Measurements from ENCODE around the gene MST1. TPM values are rescaled to one million over a fixed set of nuclear protein-coding genes. Genes with fewer than 3 reads are reported as not detected.

MST1 gene
- total RNA-seq, 1 donor from 2014 or later, result 2.7 TPM

DNA sequence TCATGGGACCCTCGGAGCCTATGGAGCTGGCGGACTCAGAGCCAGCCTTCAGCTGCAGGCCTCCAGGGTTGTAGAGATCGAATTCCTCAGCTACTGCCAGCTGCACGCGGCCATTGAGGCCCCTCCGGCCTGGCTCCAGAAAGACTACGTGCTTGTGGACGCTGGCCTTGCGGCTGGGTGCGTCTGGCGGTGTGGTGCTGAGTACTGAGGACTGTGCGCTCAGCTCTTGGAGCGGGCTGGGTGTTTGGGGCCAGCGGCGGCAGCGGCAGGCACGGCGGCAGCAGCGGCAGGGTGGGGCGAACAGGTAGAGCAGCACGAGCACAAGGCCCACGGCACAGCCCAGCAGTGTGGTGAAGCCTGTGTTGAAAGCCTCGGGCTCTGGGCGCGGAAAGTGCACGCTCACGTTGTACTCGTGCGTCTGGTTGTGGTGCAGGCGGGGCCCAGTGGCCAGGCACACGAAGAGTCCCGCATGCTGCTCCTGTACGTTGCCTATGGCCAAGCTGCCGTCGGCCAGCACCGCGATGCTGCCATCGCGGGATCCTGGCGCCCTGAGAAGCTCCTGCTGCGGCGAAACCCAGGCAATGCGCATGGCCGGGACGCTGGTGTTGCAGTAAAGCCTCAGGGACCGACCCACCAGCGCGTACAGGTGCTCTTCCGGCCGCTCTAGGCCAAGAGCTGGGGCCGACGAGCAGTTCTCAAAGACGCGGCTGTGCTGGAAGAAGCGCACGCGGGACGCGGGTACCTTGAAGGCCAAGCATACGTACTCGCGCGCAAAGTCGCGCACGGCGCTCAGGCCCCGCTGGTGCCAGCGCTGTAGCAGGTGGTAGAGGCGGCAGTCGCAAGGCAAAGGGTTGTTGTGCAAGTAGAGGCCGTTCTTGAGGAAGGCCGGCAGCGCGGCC lies 28.9 kb upstream of the MST1 start:
- DNase-seq (ENCODE audit: low spot score), result peak; percentile 12
- H3K27me3 ChIP-seq, result peaks cover 8% of the 10 kb centered on the region
- H3K36me3 Mint-ChIP-seq, result peaks cover 8% of the 10 kb centered on the region
- H3K36me3 ChIP-seq, result no peaks in the 10 kb centered on the region
- peaks cover 24% of the 10 kb centered on the region for H3F3A ChIP-seq (ENCODE audit: low read depth)
- peak overlapping the region; percentile 63 for H3K4me3 ChIP-seq
- H3K27me3 Mint-ChIP-seq (ENCODE audit: insufficient read depth, low read depth), result peaks cover 4% of the 10 kb centered on the region
- TF ChIP-seq EZH2phosphoT487 (IDR thresholded peaks at IDR 0.05), result no peak
- TF ChIP-seq, protein P1, sequence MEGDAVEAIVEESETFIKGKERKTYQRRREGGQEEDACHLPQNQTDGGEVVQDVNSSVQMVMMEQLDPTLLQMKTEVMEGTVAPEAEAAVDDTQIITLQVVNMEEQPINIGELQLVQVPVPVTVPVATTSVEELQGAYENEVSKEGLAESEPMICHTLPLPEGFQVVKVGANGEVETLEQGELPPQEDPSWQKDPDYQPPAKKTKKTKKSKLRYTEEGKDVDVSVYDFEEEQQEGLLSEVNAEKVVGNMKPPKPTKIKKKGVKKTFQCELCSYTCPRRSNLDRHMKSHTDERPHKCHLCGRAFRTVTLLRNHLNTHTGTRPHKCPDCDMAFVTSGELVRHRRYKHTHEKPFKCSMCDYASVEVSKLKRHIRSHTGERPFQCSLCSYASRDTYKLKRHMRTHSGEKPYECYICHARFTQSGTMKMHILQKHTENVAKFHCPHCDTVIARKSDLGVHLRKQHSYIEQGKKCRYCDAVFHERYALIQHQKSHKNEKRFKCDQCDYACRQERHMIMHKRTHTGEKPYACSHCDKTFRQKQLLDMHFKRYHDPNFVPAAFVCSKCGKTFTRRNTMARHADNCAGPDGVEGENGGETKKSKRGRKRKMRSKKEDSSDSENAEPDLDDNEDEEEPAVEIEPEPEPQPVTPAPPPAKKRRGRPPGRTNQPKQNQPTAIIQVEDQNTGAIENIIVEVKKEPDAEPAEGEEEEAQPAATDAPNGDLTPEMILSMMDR (IDR thresholded peaks at IDR 0.05), result no peak
- peaks cover 9% of the 10 kb centered on the region for H3K79me2 ChIP-seq (ENCODE audit: low read depth)
- H4K20me1 ChIP-seq (ENCODE audit: low read depth), result no peaks in the 10 kb centered on the region
- H3K4me3 Mint-ChIP-seq, result peak overlapping the region; percentile 84
- no peaks in the 10 kb centered on the region for H3K9me3 Mint-ChIP-seq
- no peaks in the 10 kb centered on the region for H3K9me3 ChIP-seq (ENCODE audit: low read depth)
- peaks cover 8% of the 10 kb centered on the region for H3K4me1 ChIP-seq
- H3K4me2 ChIP-seq, result peak overlapping the region; percentile 84
- no peak overlapping the region for H3K9ac ChIP-seq
- peaks cover 18% of the 10 kb centered on the region for H3K4me1 Mint-ChIP-seq
- no peak overlapping the region for H3K27ac ChIP-seq
- no peak overlapping the region for H3K27ac Mint-ChIP-seq
- H2AFZ ChIP-seq (replicated peaks), result no peak overlapping the region

DNA sequence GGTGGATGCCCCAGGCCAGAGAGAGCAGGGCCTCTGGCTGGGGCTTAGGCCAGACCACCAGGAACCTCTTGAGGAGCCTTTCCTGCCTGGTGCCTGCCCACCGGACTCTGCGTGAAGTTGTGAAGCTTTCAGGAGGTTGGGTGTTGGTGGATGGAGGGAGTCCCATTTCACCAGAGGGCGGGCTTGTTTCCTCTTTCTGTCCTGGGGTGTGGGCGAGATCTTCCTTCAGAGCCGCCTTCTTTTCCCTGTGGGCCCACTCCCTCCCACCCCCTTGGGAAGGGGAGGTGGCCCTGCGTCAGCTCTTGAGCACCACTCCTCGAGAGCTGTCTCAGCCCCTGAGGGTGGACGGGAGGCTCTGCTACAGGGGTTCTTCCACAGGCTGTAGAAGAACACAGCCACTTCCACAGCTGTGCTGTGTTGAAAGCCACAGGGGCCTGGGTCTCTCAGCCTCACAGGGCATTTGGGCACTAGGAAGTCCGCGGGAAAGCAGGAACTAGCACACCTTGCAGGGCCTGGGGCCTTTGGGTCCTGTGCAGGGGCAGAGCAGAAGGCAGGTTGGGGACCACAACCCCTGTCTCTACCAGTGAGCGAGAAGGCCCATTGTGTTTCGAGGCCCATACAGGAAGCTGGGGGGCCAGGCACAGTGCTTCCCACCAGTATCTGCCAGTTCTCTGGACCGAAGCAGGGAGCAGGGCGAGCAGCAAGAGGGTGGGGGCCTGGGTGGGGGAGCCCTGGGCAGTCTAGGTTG lies 28.1 kb upstream of the MST1 start:
- TF ChIP-seq EZH2 (IDR thresholded peaks at IDR 0.05) (no peak), EZH2phosphoT487 (IDR thresholded peaks at IDR 0.05) (no peak)
- TF ChIP-seq, protein P1 (IDR thresholded peaks at IDR 0.05), result no peak
- H3K4me3 ChIP-seq, result no peak overlapping the region
- H3K4me1 ChIP-seq, result peaks cover 3% of the 10 kb centered on the region
- peaks cover 12% of the 10 kb centered on the region for H3K4me1 Mint-ChIP-seq
- no peaks in the 10 kb centered on the region for H3K27me3 Mint-ChIP-seq (ENCODE audit: insufficient read depth, low read depth)
- H3K9ac ChIP-seq, result no peak overlapping the region
- H2AFZ ChIP-seq (replicated peaks), result no peak overlapping the region
- no peaks in the 10 kb centered on the region for H4K20me1 ChIP-seq (ENCODE audit: low read depth)
- H3K27ac Mint-ChIP-seq, result no peak overlapping the region
- H3K4me2 ChIP-seq, result no peak overlapping the region
- H3K27me3 ChIP-seq, result peaks cover 8% of the 10 kb centered on the region
- no peaks in the 10 kb centered on the region for H3K36me3 ChIP-seq
- peaks cover under 1% of the 10 kb centered on the region for H3K79me2 ChIP-seq (ENCODE audit: low read depth)
- no peaks in the 10 kb centered on the region for H3K9me3 ChIP-seq (ENCODE audit: low read depth)
- H3K27ac ChIP-seq, result no peak overlapping the region
- DNase-seq (ENCODE audit: low spot score), result no peak
- peak overlapping the region; percentile 10 for H3K4me3 Mint-ChIP-seq
- peaks cover 8% of the 10 kb centered on the region for H3K36me3 Mint-ChIP-seq
- H3K9me3 Mint-ChIP-seq, result no peaks in the 10 kb centered on the region
- peaks cover 24% of the 10 kb centered on the region for H3F3A ChIP-seq (ENCODE audit: low read depth)

DNA sequence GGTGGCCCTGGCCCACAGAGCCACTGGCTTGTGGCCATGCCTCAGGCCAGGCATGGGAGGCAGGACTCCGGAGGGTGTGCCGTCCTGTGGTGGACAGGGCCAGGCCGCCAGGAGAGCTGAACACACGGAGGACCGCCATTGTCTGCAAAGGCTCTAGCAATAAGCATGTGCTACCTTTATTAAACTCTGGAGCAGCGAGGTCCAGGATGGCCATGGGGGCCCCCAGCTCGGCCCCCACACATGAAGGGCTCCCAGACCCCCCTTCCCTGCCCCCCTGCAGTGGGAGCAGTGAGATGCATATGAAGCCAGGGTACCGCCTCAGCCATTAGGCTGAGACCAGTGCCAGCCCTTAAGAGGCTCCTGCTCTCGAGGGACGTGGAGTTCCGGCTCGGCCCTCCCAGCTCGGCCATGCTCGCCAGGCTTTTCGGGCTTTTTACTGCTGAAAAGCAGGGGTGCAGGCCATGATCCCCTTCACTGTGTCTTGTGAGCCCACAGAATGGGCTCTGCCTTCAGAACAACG lies 27.5 kb upstream of the MST1 start:
- Histone ChIP-seq H3K27me3 (peaks cover 8% of the 10 kb centered on the region), H3K36me3 (no peaks in the 10 kb centered on the region), H3K9ac (no peak overlapping the region), H3K27ac (no peak overlapping the region), H2AFZ (replicated peaks) (no peak overlapping the region), H3F3A (ENCODE audit: low read depth) (peaks cover 24% of the 10 kb centered on the region), H3K4me2 (no peak overlapping the region), H3K9me3 (ENCODE audit: low read depth) (no peaks in the 10 kb centered on the region), H4K20me1 (ENCODE audit: low read depth) (no peaks in the 10 kb centered on the region), H3K4me3 (no peak overlapping the region), H3K79me2 (ENCODE audit: low read depth) (no peaks in the 10 kb centered on the region), H3K4me1 (peaks cover 3% of the 10 kb centered on the region)
- H3K9me3 Mint-ChIP-seq, result no peaks in the 10 kb centered on the region
- TF ChIP-seq, protein P1 (IDR thresholded peaks at IDR 0.05), result no peak
- TF ChIP-seq EZH2phosphoT487 (IDR thresholded peaks at IDR 0.05) (no peak), EZH2 (IDR thresholded peaks at IDR 0.05) (no peak)
- no peaks in the 10 kb centered on the region for H3K27me3 Mint-ChIP-seq (ENCODE audit: insufficient read depth, low read depth)
- no peak overlapping the region for H3K4me3 Mint-ChIP-seq
- no peak overlapping the region for H3K27ac Mint-ChIP-seq
- DNase-seq (ENCODE audit: low spot score), result no peak
- peaks cover 11% of the 10 kb centered on the region for H3K4me1 Mint-ChIP-seq
- H3K36me3 Mint-ChIP-seq, result peaks cover 8% of the 10 kb centered on the region
